Measurements from ENCODE around the gene LRBA. TPM values are rescaled to one million over a fixed set of nuclear protein-coding genes. Genes with fewer than 3 reads are reported as not detected.

Gene LRBA
- total and polyA plus RNA-seq, 9 of the 15 experiments (the other 6 are each of a cell fraction or from before 2014, with no cell fraction given): 24.2 to 88.7 (median 59.7) TPM

DNA sequence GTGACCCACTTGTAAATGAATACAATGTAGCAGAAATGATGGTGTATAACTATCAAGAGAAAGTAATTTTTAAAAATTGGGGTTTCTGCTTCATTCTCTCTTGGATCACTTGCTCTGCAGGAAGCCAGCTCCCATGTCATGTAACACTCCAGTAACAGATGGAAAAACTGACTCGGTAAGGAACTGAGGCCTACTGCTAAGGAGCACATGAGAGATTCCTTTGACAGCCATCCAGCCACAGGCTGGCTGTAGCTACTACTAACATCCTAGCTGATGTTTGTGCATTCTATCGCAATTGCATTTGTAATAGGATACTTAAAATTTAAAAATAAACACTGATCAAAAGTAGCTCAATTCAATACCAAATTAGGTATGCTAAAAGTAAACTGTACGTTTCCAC, 535.4 kb downstream of the LRBA start:
- Histone ChIP-seq H3K4me2 (ENCODE audit: insufficient read depth, low read length) (no peak overlapping the region), H3K4me3 (no peak overlapping the region), H3K27ac (ENCODE audit: extremely low read depth, low read depth, low read length) (no peak overlapping the region), H4K20me1 (replicated peaks; ENCODE audit: control insufficient read depth, insufficient read depth, low read length) (no peaks in the 10 kb centered on the region), H2AFZ (ENCODE audit: low read depth, low read length) (no peak overlapping the region), H3K79me2 (ENCODE audit: control insufficient read depth, insufficient read depth, low read length) (no peaks in the 10 kb centered on the region), H3K36me3 (ENCODE audit: control insufficient read depth, insufficient read depth, low read length) (peaks cover 7% of the 10 kb centered on the region; the same call in 2 of the 3 replicates), H3K27me3 (ENCODE audit: control insufficient read depth in 2 of 2, insufficient read depth in 2 of 2, low read length in 2 of 2) (no peaks in the 10 kb centered on the region), H3K4me1 (replicated peaks in 1 of 2; ENCODE audit: control insufficient read depth in 2 of 2, insufficient read depth in 2 of 2, low read length in 2 of 2) (no peaks in the 10 kb centered on the region), H3K9me1 (ENCODE audit: control insufficient read depth, insufficient read depth, low read length) (no peaks in the 10 kb centered on the region), H3K9me3 (replicated peaks; ENCODE audit: control insufficient read depth, insufficient read depth, low read depth, low read length) (no peaks in the 10 kb centered on the region), H3K9ac (ENCODE audit: insufficient read depth in 1 of 2, low read depth in 2 of 2, low read length in 2 of 2) (no peak overlapping the region)
- DNase-seq (ENCODE audit: extremely low read depth in 1 of 4, low spot score in 3 of 4): no peak
- no TSS peak for BruUV-seq (replicated peaks)
- ATAC-seq: no peak
- intact Hi-C loops (cut with micrococcal nuclease) (no loop called here), in situ Hi-C loops (cut with MboI) (no loop called here)
- FAIRE-seq: no peak
- WGBS (ENCODE audit: insufficient coverage, low coverage, missing lambda C conversion rate): 91% methylated on average over 3 of the region's 3 CpGs
- CTCF ChIA-PET (ENCODE audit: low intra/inter-chr PET ratio): no interaction called here
- no peak for TF ChIP-seq MTF1 (CRISPR knock-in tag; IDR thresholded peaks at IDR 0.05; ENCODE audit: borderline replicate concordance)
- TF ChIP-seq ZNF140 (CRISPR knock-in tag; IDR thresholded peaks at IDR 0.05): no peak
- TF ChIP-seq, protein P1, sequence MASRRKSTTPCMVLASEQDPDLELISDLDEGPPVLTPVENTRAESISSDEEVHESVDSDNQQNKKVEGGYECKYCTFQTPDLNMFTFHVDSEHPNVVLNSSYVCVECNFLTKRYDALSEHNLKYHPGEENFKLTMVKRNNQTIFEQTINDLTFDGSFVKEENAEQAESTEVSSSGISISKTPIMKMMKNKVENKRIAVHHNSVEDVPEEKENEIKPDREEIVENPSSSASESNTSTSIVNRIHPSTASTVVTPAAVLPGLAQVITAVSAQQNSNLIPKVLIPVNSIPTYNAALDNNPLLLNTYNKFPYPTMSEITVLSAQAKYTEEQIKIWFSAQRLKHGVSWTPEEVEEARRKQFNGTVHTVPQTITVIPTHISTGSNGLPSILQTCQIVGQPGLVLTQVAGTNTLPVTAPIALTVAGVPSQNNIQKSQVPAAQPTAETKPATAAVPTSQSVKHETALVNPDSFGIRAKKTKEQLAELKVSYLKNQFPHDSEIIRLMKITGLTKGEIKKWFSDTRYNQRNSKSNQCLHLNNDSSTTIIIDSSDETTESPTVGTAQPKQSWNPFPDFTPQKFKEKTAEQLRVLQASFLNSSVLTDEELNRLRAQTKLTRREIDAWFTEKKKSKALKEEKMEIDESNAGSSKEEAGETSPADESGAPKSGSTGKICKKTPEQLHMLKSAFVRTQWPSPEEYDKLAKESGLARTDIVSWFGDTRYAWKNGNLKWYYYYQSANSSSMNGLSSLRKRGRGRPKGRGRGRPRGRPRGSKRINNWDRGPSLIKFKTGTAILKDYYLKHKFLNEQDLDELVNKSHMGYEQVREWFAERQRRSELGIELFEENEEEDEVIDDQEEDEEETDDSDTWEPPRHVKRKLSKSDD (conservative IDR thresholded peaks at IDR 0.05; ENCODE audit: low read length): no peak
- TF ChIP-seq, protein P2, sequence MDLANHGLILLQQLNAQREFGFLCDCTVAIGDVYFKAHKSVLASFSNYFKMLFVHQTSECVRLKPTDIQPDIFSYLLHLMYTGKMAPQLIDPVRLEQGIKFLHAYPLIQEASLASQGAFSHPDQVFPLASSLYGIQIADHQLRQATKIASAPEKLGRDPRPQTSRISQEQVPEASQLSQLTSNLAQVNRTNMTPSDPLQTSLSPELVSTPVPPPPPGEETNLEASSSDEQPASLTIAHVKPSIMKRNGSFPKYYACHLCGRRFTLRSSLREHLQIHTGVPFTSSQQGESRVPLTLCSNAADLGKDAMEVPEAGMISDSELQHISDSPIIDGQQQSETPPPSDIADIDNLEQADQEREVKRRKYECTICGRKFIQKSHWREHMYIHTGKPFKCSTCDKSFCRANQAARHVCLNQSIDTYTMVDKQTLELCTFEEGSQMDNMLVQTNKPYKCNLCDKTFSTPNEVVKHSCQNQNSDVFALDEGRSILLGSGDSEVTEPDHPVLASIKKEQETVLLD (IDR thresholded peaks at IDR 0.05): no peak
- TF ChIP-seq KLF1 (tag; IDR thresholded peaks at IDR 0.05): no peak
- TF ChIP-seq, protein P3, sequence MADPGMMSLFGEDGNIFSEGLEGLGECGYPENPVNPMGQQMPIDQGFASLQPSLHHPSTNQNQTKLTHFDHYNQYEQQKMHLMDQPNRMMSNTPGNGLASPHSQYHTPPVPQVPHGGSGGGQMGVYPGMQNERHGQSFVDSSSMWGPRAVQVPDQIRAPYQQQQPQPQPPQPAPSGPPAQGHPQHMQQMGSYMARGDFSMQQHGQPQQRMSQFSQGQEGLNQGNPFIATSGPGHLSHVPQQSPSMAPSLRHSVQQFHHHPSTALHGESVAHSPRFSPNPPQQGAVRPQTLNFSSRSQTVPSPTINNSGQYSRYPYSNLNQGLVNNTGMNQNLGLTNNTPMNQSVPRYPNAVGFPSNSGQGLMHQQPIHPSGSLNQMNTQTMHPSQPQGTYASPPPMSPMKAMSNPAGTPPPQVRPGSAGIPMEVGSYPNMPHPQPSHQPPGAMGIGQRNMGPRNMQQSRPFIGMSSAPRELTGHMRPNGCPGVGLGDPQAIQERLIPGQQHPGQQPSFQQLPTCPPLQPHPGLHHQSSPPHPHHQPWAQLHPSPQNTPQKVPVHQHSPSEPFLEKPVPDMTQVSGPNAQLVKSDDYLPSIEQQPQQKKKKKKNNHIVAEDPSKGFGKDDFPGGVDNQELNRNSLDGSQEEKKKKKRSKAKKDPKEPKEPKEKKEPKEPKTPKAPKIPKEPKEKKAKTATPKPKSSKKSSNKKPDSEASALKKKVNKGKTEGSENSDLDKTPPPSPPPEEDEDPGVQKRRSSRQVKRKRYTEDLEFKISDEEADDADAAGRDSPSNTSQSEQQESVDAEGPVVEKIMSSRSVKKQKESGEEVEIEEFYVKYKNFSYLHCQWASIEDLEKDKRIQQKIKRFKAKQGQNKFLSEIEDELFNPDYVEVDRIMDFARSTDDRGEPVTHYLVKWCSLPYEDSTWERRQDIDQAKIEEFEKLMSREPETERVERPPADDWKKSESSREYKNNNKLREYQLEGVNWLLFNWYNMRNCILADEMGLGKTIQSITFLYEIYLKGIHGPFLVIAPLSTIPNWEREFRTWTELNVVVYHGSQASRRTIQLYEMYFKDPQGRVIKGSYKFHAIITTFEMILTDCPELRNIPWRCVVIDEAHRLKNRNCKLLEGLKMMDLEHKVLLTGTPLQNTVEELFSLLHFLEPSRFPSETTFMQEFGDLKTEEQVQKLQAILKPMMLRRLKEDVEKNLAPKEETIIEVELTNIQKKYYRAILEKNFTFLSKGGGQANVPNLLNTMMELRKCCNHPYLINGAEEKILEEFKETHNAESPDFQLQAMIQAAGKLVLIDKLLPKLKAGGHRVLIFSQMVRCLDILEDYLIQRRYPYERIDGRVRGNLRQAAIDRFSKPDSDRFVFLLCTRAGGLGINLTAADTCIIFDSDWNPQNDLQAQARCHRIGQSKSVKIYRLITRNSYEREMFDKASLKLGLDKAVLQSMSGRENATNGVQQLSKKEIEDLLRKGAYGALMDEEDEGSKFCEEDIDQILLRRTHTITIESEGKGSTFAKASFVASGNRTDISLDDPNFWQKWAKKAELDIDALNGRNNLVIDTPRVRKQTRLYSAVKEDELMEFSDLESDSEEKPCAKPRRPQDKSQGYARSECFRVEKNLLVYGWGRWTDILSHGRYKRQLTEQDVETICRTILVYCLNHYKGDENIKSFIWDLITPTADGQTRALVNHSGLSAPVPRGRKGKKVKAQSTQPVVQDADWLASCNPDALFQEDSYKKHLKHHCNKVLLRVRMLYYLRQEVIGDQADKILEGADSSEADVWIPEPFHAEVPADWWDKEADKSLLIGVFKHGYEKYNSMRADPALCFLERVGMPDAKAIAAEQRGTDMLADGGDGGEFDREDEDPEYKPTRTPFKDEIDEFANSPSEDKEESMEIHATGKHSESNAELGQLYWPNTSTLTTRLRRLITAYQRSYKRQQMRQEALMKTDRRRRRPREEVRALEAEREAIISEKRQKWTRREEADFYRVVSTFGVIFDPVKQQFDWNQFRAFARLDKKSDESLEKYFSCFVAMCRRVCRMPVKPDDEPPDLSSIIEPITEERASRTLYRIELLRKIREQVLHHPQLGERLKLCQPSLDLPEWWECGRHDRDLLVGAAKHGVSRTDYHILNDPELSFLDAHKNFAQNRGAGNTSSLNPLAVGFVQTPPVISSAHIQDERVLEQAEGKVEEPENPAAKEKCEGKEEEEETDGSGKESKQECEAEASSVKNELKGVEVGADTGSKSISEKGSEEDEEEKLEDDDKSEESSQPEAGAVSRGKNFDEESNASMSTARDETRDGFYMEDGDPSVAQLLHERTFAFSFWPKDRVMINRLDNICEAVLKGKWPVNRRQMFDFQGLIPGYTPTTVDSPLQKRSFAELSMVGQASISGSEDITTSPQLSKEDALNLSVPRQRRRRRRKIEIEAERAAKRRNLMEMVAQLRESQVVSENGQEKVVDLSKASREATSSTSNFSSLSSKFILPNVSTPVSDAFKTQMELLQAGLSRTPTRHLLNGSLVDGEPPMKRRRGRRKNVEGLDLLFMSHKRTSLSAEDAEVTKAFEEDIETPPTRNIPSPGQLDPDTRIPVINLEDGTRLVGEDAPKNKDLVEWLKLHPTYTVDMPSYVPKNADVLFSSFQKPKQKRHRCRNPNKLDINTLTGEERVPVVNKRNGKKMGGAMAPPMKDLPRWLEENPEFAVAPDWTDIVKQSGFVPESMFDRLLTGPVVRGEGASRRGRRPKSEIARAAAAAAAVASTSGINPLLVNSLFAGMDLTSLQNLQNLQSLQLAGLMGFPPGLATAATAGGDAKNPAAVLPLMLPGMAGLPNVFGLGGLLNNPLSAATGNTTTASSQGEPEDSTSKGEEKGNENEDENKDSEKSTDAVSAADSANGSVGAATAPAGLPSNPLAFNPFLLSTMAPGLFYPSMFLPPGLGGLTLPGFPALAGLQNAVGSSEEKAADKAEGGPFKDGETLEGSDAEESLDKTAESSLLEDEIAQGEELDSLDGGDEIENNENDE (IDR thresholded peaks at IDR 0.05; ENCODE audit: low read depth, low read length): no peak
- POLR2A ChIA-PET: interaction anchor here (0.6 kb wide), 1 partner anchor 29 kb away, joined by 3 read pairs; no protein-coding TSS in a partner anchor

Measured in K562 (cell line).